Gastroesophageal sphincter (tissue), 3 donors: ENCODE measurements around the gene COG1.

Experiments used
- CTCF ChIP-seq, 4 experiments: fragments of 200-600 bp in 2 of 4; fragments of 450-650 bp in 2 of 4; sonication (generic) in 1 of 4; IDR thresholded peaks; one replicate each; pipeline ENCODE4 v1.5.1; 2017 to 2019; ENCODE audit warnings: antibody characterized with exemption in 4 of 4, mild to moderate bottlenecking in 2 of 4, moderate library complexity in 2 of 4
- POLR2A ChIP-seq, 2 donors: fragments of 450-650 bp; IDR thresholded peaks; one replicate each; pipeline ENCODE4 v1.6.1; 2017; ENCODE audit warnings: antibody characterized with exemption in 2 of 2, mild to moderate bottlenecking in 2 of 2, moderate library complexity in 1 of 2
- POLR2AphosphoS5 ChIP-seq: sonication (generic); formaldehyde crosslinking; IDR thresholded peaks from one replicate; pipeline ENCODE4 v1.6.1; 2017; ENCODE audit warnings: antibody characterized with exemption

- TF ChIP-seq CTCF (IDR thresholded peaks at IDR 0.05) (no peak), POLR2AphosphoS5 (no peak), POLR2A (IDR thresholded peaks at IDR 0.05) (no peak)
Measured at GRCh38 chr17:73189417-73190099, 3.3 kb upstream of the COG1 start.
